GM21423 (cell line): ENCODE measurements around the gene TDRD5.

ENCODE experiments used
- ATAC-seq: cut with Tn5 transposase; IDR thresholded peaks from one replicate; pipeline ENCODE4 v1.9.1; 2021; ENCODE audit warnings: mild to moderate bottlenecking, moderate library complexity; ENCODE audit not compliant: unreplicated experiment

The TDRD5 gene

GRCh38 chr1:179591592-179592580 lies at the start of gene TDRD5:
TDRD5 (plus strand) TSS chr1:179591832; CDS start chr1:179592616, 784 bp downstream.
- ATAC-seq = no peak

GRCh38 chr1:179545321-179545720 lies 46.3 kb upstream of the TDRD5 start:
- ATAC-seq = no peak

- no peak for ATAC-seq
These were observed 44.6 kb upstream of the TDRD5 start for GRCh38 chr1:179547021-179547535.

- ATAC-seq = no peak
These were observed 42.8 kb upstream of the TDRD5 start for GRCh38 chr1:179548666-179549367.

- ATAC-seq = no peak
These were observed 42.3 kb upstream of the TDRD5 start for GRCh38 chr1:179549368-179549700.

GRCh38 chr1:179550746-179551682 lies 40.6 kb upstream of the TDRD5 start:
- no peak for ATAC-seq

- no peak for ATAC-seq
These were observed 37.2 kb upstream of the TDRD5 start for GRCh38 chr1:179554427-179554826.

GRCh38 chr1:179558078-179558477 lies 33.6 kb upstream of the TDRD5 start:
- ATAC-seq = no peak

- ATAC-seq = no peak
These were observed 15.9 kb upstream of the TDRD5 start, which contains the start of gene NPHS2 for GRCh38 chr1:179575497-179576314. NPHS2 (minus strand) TSS chr1:179575948; CDS start chr1:179575864, 84 bp downstream.

- ATAC-seq = no peak
These were observed 15.1 kb upstream of the TDRD5 start for GRCh38 chr1:179576509-179576908.

- ATAC-seq = no peak
These were observed 7.8 kb upstream of the TDRD5 start for GRCh38 chr1:179583771-179584320.

GRCh38 chr1:179586107-179586823 lies 5.4 kb upstream of the TDRD5 start:
- ATAC-seq = no peak

GRCh38 chr1:179587336-179587735 lies 4.3 kb upstream of the TDRD5 start:
- no peak for ATAC-seq

- no peak for ATAC-seq
These were observed 3.1 kb upstream of the TDRD5 start for GRCh38 chr1:179588425-179589024.

GRCh38 chr1:179589509-179589908 lies 2.1 kb upstream of the TDRD5 start:
- ATAC-seq = no peak

- no peak for ATAC-seq
These were observed 961 bp upstream of the TDRD5 start for GRCh38 chr1:179590671-179591070.

GRCh38 chr1:179591253-179591591 lies 410 bp upstream of the TDRD5 start:
- ATAC-seq = no peak

GRCh38 chr1:179598631-179599030 lies 7.0 kb downstream of the TDRD5 start:
- no peak for ATAC-seq
